GM23338 (cell line): ENCODE data around the gene ARL6. TPM values are rescaled to one million over a fixed set of nuclear protein-coding genes. Genes with fewer than 3 reads are reported as not detected.

Experiments used
- ATAC-seq: fragments of 200-7000 bp; cut with Tn5 transposase; 3 replicates; pipeline ENCODE4 v1.9.1; 2020
- DNase-seq: peaks from one replicate; pipeline ENCODE4 v3.0.0-alpha.2; 2015; ENCODE audit warnings: low spot score
- H2AFZ ChIP-seq: fragments of 200-600 bp; sonication (generic); 2 replicates; pipeline ENCODE4 v1.8.0; 2016; ENCODE audit warnings: antibody characterized with exemption, mild to moderate bottlenecking, moderate library complexity
- H3F3A ChIP-seq: fragments of 200-600 bp; sonication (generic); replicated peaks from 2 replicates; pipeline ENCODE4 v1.8.0; 2017; ENCODE audit warnings: antibody characterized with exemption, mixed run types, low read depth
- H3K27ac ChIP-seq: fragments of 200-600 bp; sonication (generic); 2 replicates; pipeline ENCODE4 v1.6.1; 2016; ENCODE audit warnings: low read depth
- H3K27me3 ChIP-seq: fragments of 200-600 bp; sonication (generic); 2 replicates; pipeline ENCODE4 v1.8.0; 2016; ENCODE audit warnings: mild to moderate bottlenecking, mixed run types, moderate library complexity; ENCODE audit not compliant: insufficient read depth
- H3K36me3 ChIP-seq: fragments of 200-600 bp; sonication (generic); 2 replicates; pipeline ENCODE4 v1.8.0; 2016; ENCODE audit warnings: mild to moderate bottlenecking; ENCODE audit not compliant: insufficient read depth
- H3K4me1 ChIP-seq: fragments of 200-600 bp; sonication (generic); 2 replicates; pipeline ENCODE4 v1.8.0; 2016; ENCODE audit warnings: mild to moderate bottlenecking, moderate library complexity; ENCODE audit not compliant: insufficient read depth
- H3K4me2 ChIP-seq: fragments of 200-600 bp; sonication (generic); 2 replicates; pipeline ENCODE4 v1.7.1; 2017; ENCODE audit warnings: mixed run types
- H3K4me3 ChIP-seq: fragments of 200-600 bp; sonication (generic); 2 replicates; pipeline ENCODE4 v1.6.1; 2016; ENCODE audit warnings: mixed run types
- H3K79me2 ChIP-seq: fragments of 200-600 bp; sonication (generic); replicated peaks from 2 replicates; pipeline ENCODE4 v1.8.0; 2017; ENCODE audit warnings: mild to moderate bottlenecking; ENCODE audit not compliant: insufficient read depth
- H3K9me2 ChIP-seq: fragments of 200-600 bp; sonication (generic); 2 replicates; pipeline ENCODE4 v1.8.0; 2017; ENCODE audit not compliant: insufficient read depth
- H4K20me1 ChIP-seq: fragments of 200-600 bp; sonication (generic); replicated peaks from 2 replicates; pipeline ENCODE4 v1.8.0; 2017; ENCODE audit warnings: mild to moderate bottlenecking; ENCODE audit not compliant: insufficient read depth
- H3K27ac Mint-ChIP-seq: 2 replicates; pipeline ENCODE4 v1.8.0; 2020; ENCODE audit warnings: inconsistent platforms, mild to moderate bottlenecking, moderate library complexity, mixed read lengths
- H3K27me3 Mint-ChIP-seq: 3 replicates; pipeline ENCODE4 v1.8.0; 2022; ENCODE audit warnings: low read depth, mild to moderate bottlenecking, moderate library complexity, mixed read lengths, inconsistent platforms; ENCODE audit not compliant: insufficient read depth, poor library complexity
- H3K36me3 Mint-ChIP-seq: 3 replicates; pipeline ENCODE4 v1.8.0; 2021; ENCODE audit warnings: low read depth, mild to moderate bottlenecking, inconsistent platforms, moderate library complexity, mixed read lengths
- H3K4me1 Mint-ChIP-seq: 3 replicates; pipeline ENCODE4 v1.8.0; 2020; ENCODE audit warnings: mild to moderate bottlenecking, inconsistent platforms, mixed read lengths
- H3K4me3 Mint-ChIP-seq: 3 replicates; pipeline ENCODE4 v1.8.0; 2021; ENCODE audit warnings: moderate library complexity, mild to moderate bottlenecking, inconsistent platforms, mixed read lengths
- H3K9me3 Mint-ChIP-seq: 3 replicates; pipeline ENCODE4 v1.8.0; 2020; ENCODE audit warnings: moderate library complexity, mild to moderate bottlenecking, inconsistent platforms, mixed read lengths
- NANOG ChIP-seq: IDR thresholded peaks from 2 replicates; pipeline ENCODE4 v1.6.1; 2016; ENCODE audit warnings: antibody characterized with exemption, borderline replicate concordance
- POLR2AphosphoS5 ChIP-seq: IDR thresholded peaks from 2 replicates; pipeline ENCODE4 v1.6.1; 2016; ENCODE audit warnings: antibody characterized with exemption, low read depth
- STAT1 ChIP-seq: IDR thresholded peaks from one replicate; pipeline ENCODE4 v1.6.1; 2016; ENCODE audit warnings: antibody characterized with exemption; ENCODE audit not compliant: unreplicated experiment
- ZNF114 ChIP-seq: fragments of 250-450 bp; sonication (Bioruptor Pico); IDR thresholded peaks from 2 replicates; pipeline ENCODE4 v1.5.0; 2020; ENCODE audit warnings: mild to moderate bottlenecking, moderate library complexity
- ZNF331 ChIP-seq: fragments of 250-450 bp; sonication (Bioruptor Pico); IDR thresholded peaks from 2 replicates; pipeline ENCODE4 v1.5.0; 2020; ENCODE audit warnings: low read depth, mild to moderate bottlenecking, moderate library complexity
- ZNF462 ChIP-seq: fragments of 250-450 bp; sonication (Bioruptor Pico); IDR thresholded peaks from 2 replicates; pipeline ENCODE4 v1.5.0; 2020; ENCODE audit warnings: mild to moderate bottlenecking, moderate library complexity
- polyA plus RNA-seq: library from polyadenylated mRNA; unstranded; fragments of >200 nt; fragmentation: Nextera tagmentation; extraction: Ambion mirVana; gene quantifications from 2 replicates; pipeline ENCODE4 v1.2.1, GENCODE V29; 2016
- total RNA-seq: library from RNA; depleted of rRNA; stranded (reverse); fragments of >200 nt; shearing (Covaris generic); gene quantifications from 2 replicates; pipeline ENCODE4 v1.2.3, GENCODE V29; 2014
- TF ChIP-seq, protein P1 (sequence below), 2 experiments: fragments of 200-600 bp in 1 of 2; sonication (generic) in 1 of 2; conservative IDR thresholded peaks; 2 replicates each; pipeline versions ENCODE4 v1.5.1 to v1.6.1; 2016 to 2017; ENCODE audit warnings: antibody characterized with exemption in 2 of 2, low read depth in 2 of 2, mild to moderate bottlenecking in 2 of 2, moderate library complexity in 1 of 2

ARL6 gene
- total and polyA plus RNA-seq, 2 experiments from 2014 or later, result 9.8 to 10.9 TPM

- no peak overlapping the region for H3K4me3 ChIP-seq
- no peak overlapping the region for H2AFZ ChIP-seq
- H4K20me1 ChIP-seq, result no peaks in the 10 kb centered on the region
- H3K4me2 ChIP-seq, result no peak overlapping the region
- TF ChIP-seq POLR2AphosphoS5 (no peak), NANOG (no peak), STAT1 (no peak), ZNF331 (CRISPR knock-in tag) (no peak), ZNF114 (CRISPR knock-in tag) (no peak), ZNF462 (CRISPR knock-in tag) (no peak)
- TF ChIP-seq, protein P1, sequence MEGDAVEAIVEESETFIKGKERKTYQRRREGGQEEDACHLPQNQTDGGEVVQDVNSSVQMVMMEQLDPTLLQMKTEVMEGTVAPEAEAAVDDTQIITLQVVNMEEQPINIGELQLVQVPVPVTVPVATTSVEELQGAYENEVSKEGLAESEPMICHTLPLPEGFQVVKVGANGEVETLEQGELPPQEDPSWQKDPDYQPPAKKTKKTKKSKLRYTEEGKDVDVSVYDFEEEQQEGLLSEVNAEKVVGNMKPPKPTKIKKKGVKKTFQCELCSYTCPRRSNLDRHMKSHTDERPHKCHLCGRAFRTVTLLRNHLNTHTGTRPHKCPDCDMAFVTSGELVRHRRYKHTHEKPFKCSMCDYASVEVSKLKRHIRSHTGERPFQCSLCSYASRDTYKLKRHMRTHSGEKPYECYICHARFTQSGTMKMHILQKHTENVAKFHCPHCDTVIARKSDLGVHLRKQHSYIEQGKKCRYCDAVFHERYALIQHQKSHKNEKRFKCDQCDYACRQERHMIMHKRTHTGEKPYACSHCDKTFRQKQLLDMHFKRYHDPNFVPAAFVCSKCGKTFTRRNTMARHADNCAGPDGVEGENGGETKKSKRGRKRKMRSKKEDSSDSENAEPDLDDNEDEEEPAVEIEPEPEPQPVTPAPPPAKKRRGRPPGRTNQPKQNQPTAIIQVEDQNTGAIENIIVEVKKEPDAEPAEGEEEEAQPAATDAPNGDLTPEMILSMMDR (conservative IDR thresholded peaks at IDR 0.05; ENCODE audit: low read depth in 2 of 2), result no peak
- no peaks in the 10 kb centered on the region for H3K9me2 ChIP-seq
- 0 out of 2 replicates have a peak overlapping the region, but pooled peaks have one; percentile 15 for H3K27ac Mint-ChIP-seq
- no peaks in the 10 kb centered on the region for H3K27me3 ChIP-seq
- no peak overlapping the region for H3K27ac ChIP-seq
- peaks cover 11% of the 10 kb centered on the region for H3K4me1 Mint-ChIP-seq
- H3K36me3 ChIP-seq, result no peaks in the 10 kb centered on the region
- no peaks in the 10 kb centered on the region for H3F3A ChIP-seq
- H3K4me1 ChIP-seq, result 0 out of 2 replicates have a peak, but pooled peaks cover 4% of the 10 kb centered on the region
- H3K27me3 Mint-ChIP-seq, result no peaks in the 10 kb centered on the region
- H3K4me3 Mint-ChIP-seq, result no peak overlapping the region
- H3K79me2 ChIP-seq, result no peaks in the 10 kb centered on the region
- no peak for ATAC-seq
- H3K36me3 Mint-ChIP-seq, result no peaks in the 10 kb centered on the region
- DNase-seq, result no peak
- no peaks in the 10 kb centered on the region for H3K9me3 Mint-ChIP-seq
Observed at GRCh38 chr3:97736928-97737327, 27.6 kb upstream of the ARL6 start.
